Femur (tissue), 1 donor: ENCODE data around the gene AGAP9.
"Not testable (repeated sequence)": the region's sequence is repeated elsewhere in the genome, so short reads cannot be mapped to it uniquely, and the experiment has no call there.

Experiments used
- DNase-seq: peaks from one replicate; pipeline ENCODE4 v3.0.0-alpha.2; 2017

The AGAP9 gene

GRCh38 chr10:47523475-47523874, at the start of gene AGAP9:
TSS of gene AGAP9 (minus strand) at chr10:47523638. CDS start at chr10:47523526, 112 bp downstream.
- not testable (repeated sequence) for DNase-seq

GRCh38 chr10:47571138-47571912, 47.9 kb upstream of the AGAP9 start:
- DNase-seq: not testable (repeated sequence)

- DNase-seq: not testable (repeated sequence)
Observed at GRCh38 chr10:47566757-47567156, 43.3 kb upstream of the AGAP9 start.

- DNase-seq: peak; percentile 7
Observed at GRCh38 chr10:47566108-47566699, 42.8 kb upstream of the AGAP9 start.

GRCh38 chr10:47565517-47565920, 42.1 kb upstream of the AGAP9 start:
- not testable (repeated sequence) for DNase-seq

- DNase-seq: not testable (repeated sequence)
Observed at GRCh38 chr10:47564953-47565352, 41.5 kb upstream of the AGAP9 start.

- not testable (repeated sequence) for DNase-seq
Observed at GRCh38 chr10:47564318-47564717, 40.9 kb upstream of the AGAP9 start.

GRCh38 chr10:47560452-47560851, 37.0 kb upstream of the AGAP9 start:
- peak; percentile 38 for DNase-seq

- not testable (repeated sequence) for DNase-seq
Observed at GRCh38 chr10:47559718-47560308, 36.4 kb upstream of the AGAP9 start.

GRCh38 chr10:47558109-47558508, 34.7 kb upstream of the AGAP9 start:
- DNase-seq: not testable (repeated sequence)

- not testable (repeated sequence) for DNase-seq
Observed at GRCh38 chr10:47557616-47558015, 34.2 kb upstream of the AGAP9 start.

GRCh38 chr10:47555334-47555733, 31.9 kb upstream of the AGAP9 start:
- not testable (repeated sequence) for DNase-seq

- DNase-seq: not testable (repeated sequence)
Observed at GRCh38 chr10:47554552-47554951, 31.1 kb upstream of the AGAP9 start.

GRCh38 chr10:47553860-47554247, 30.4 kb upstream of the AGAP9 start:
- peak; percentile 17 for DNase-seq

GRCh38 chr10:47553214-47553859, 29.9 kb upstream of the AGAP9 start:
- peak; percentile 93 for DNase-seq

GRCh38 chr10:47552719-47553118, 29.3 kb upstream of the AGAP9 start:
- DNase-seq: peak; percentile 27

GRCh38 chr10:47547286-47547685, 23.8 kb upstream of the AGAP9 start:
- DNase-seq: not testable (repeated sequence)

- not testable (repeated sequence) for DNase-seq
Observed at GRCh38 chr10:47536430-47536829, 13.0 kb upstream of the AGAP9 start.

GRCh38 chr10:47502313-47502712, 21.1 kb downstream of the AGAP9 start:
- DNase-seq: peak; percentile 8

- DNase-seq: not testable (repeated sequence)
Observed at GRCh38 chr10:47494226-47494625, 29.2 kb downstream of the AGAP9 start.

GRCh38 chr10:47491600-47491999, 31.8 kb downstream of the AGAP9 start, which contains the start of gene FAM25G:
TSS of gene FAM25G (minus strand) at chr10:47491700. CDS start at chr10:47491674, 26 bp downstream.
- not testable (repeated sequence) for DNase-seq

- DNase-seq: not testable (repeated sequence)
Observed at GRCh38 chr10:47489630-47490029, 33.8 kb downstream of the AGAP9 start.

- not testable (repeated sequence) for DNase-seq
Observed at GRCh38 chr10:47485943-47486342, 37.5 kb downstream of the AGAP9 start.
